Measurements from ENCODE around the gene IKZF3.

DNA sequence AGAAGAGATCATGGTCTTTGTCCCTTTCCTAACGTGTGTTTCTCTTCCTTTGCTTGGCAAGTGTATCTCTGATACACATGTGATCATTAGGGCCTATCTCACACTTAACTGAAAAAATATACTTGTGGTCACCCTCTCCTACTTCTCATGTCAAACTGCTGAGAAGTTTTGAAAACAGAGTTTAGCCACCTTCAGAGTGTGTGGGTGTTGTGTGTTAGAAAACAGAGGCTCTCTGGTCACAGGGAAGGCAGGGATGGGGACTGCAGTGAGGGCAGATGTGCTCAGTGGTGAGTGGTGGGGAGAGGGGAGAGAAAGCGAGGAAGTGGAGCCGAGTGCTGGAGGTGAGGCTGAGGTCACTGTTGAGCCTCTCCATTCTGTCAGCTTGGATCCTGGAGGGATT is 97.0 kb downstream of the IKZF3 start:
- TF ChIP-seq, protein P1, sequence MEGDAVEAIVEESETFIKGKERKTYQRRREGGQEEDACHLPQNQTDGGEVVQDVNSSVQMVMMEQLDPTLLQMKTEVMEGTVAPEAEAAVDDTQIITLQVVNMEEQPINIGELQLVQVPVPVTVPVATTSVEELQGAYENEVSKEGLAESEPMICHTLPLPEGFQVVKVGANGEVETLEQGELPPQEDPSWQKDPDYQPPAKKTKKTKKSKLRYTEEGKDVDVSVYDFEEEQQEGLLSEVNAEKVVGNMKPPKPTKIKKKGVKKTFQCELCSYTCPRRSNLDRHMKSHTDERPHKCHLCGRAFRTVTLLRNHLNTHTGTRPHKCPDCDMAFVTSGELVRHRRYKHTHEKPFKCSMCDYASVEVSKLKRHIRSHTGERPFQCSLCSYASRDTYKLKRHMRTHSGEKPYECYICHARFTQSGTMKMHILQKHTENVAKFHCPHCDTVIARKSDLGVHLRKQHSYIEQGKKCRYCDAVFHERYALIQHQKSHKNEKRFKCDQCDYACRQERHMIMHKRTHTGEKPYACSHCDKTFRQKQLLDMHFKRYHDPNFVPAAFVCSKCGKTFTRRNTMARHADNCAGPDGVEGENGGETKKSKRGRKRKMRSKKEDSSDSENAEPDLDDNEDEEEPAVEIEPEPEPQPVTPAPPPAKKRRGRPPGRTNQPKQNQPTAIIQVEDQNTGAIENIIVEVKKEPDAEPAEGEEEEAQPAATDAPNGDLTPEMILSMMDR (optimal IDR thresholded peaks at IDR 0.05 in 1 of 3, IDR thresholded peaks at IDR 0.05 in 1 of 3, conservative IDR thresholded peaks at IDR 0.05 in 1 of 3; ENCODE audit: extremely low read depth in 1 of 3, insufficient read depth in 2 of 3, low read length in 3 of 3) = no peak
- no peak for TF ChIP-seq EZH2 (IDR thresholded peaks at IDR 0.05; ENCODE audit: low read length)

Measured in keratinocyte (primary cell).